Smooth muscle cell (in vitro differentiated cells): ENCODE measurements around the gene VNN1. TPM values are rescaled to one million over a fixed set of nuclear protein-coding genes. Genes with fewer than 3 reads are reported as not detected.

Experiments
- DNase-seq: peaks from one replicate; lab custom pipeline; 2025; ENCODE audit not compliant: unreplicated experiment; lab: John Stamatoyannopoulos, UW
- H2AFZ ChIP-seq: fragments of 200-600 bp; sonication (generic); 2 replicates; pipeline ENCODE4 v1.6.0; 2016; ENCODE audit warnings: antibody characterized with exemption, low read depth, mild to moderate bottlenecking
- H3F3A ChIP-seq: fragments of 200-600 bp; sonication (generic); 2 replicates; pipeline ENCODE4 v1.6.0; 2017; ENCODE audit warnings: antibody characterized with exemption, low read depth
- H3K27ac ChIP-seq: fragments of 200-600 bp; sonication (generic); 2 replicates; pipeline ENCODE4 v1.5.1; 2016; ENCODE audit warnings: low read depth, mild to moderate bottlenecking
- H3K27me3 ChIP-seq: fragments of 200-600 bp; sonication (generic); 2 replicates; pipeline ENCODE4 v1.6.1; 2016; ENCODE audit warnings: low read depth, mild to moderate bottlenecking
- H3K36me3 ChIP-seq: fragments of 200-600 bp; sonication (generic); 2 replicates; pipeline ENCODE4 v1.5.1; 2016; ENCODE audit warnings: low read depth
- H3K4me1 ChIP-seq: fragments of 200-600 bp; sonication (generic); 2 replicates; pipeline ENCODE4 v1.5.1; 2016; ENCODE audit warnings: low read depth
- H3K4me2 ChIP-seq: fragments of 200-600 bp; sonication (generic); 2 replicates; pipeline ENCODE4 v1.6.0; 2016; ENCODE audit warnings: mild to moderate bottlenecking
- H3K4me3 ChIP-seq: fragments of 200-600 bp; sonication (generic); 2 replicates; pipeline ENCODE4 v1.5.1; 2016; ENCODE audit warnings: mild to moderate bottlenecking
- H3K79me2 ChIP-seq: fragments of 200-600 bp; sonication (generic); 2 replicates; pipeline ENCODE4 v1.6.0; 2016; ENCODE audit warnings: low read depth, mild to moderate bottlenecking
- H3K9ac ChIP-seq: fragments of 200-600 bp; sonication (generic); 2 replicates; pipeline ENCODE4 v1.6.0; 2016; ENCODE audit warnings: low read depth
- H3K9me3 ChIP-seq: fragments of 200-600 bp; sonication (generic); replicated peaks from 2 replicates; pipeline ENCODE4 v1.5.1; 2016; ENCODE audit warnings: low read depth
- H4K20me1 ChIP-seq: fragments of 200-600 bp; sonication (generic); 2 replicates; pipeline ENCODE4 v1.6.0; 2016; ENCODE audit warnings: low read depth
- CTCF ChIP-seq: fragments of 200-600 bp; sonication (generic); IDR thresholded peaks from 2 replicates; pipeline ENCODE4 v1.5.1; 2017; ENCODE audit warnings: borderline replicate concordance, mild to moderate bottlenecking, antibody characterized with exemption; ENCODE audit not compliant: insufficient read depth, poor library complexity, severe bottlenecking
- WGBS: methylation state at CpG from one replicate; pipeline ENCODE4 v1.1.7; 2016; ENCODE audit warnings: low lambda C conversion rate; 5-methylcytosine and 5-hydroxymethylcytosine counted together
- polyA plus RNA-seq: library from polyadenylated mRNA; unstranded; fragments of >200 nt; fragmentation: Nextera tagmentation; extraction: Ambion mirVana; gene quantifications from 2 replicates; pipeline ENCODE4 v1.2.1, GENCODE V29; 2016
- total RNA-seq: library from RNA; depleted of rRNA; stranded (reverse); fragments of >200 nt; gene quantifications from 2 replicates; pipeline ENCODE4 v1.2.3, GENCODE V29; 2014

The VNN1 gene
- total RNA-seq (0.13 and 0.99 TPM in 2 replicates), polyA plus RNA-seq (0.22 TPM in 1 of 2 replicates, not detected in the other)

GRCh38 chr6:132713352-132714134 is at the start of gene VNN1:
TSS of gene VNN1 (minus strand) at chr6:132714055. CDS start at chr6:132714035, 20 bp downstream.
- no peak within 1 kb of the TSS for H2AFZ ChIP-seq
- TF ChIP-seq CTCF: no peak

GRCh38 chr6:132763269-132763668 is 49.4 kb upstream of the VNN1 start:
- Histone ChIP-seq H3F3A (no peaks in the 10 kb centered on the region), H3K4me2 (no peak overlapping the region), H3K27me3 (no peaks in the 10 kb centered on the region), H3K27ac (no peak overlapping the region), H3K4me1 (no peaks in the 10 kb centered on the region), H3K79me2 (no peaks in the 10 kb centered on the region), H2AFZ (no peak overlapping the region), H3K9ac (no peak overlapping the region), H3K4me3 (no peak overlapping the region), H4K20me1 (no peaks in the 10 kb centered on the region), H3K36me3 (no peaks in the 10 kb centered on the region), H3K9me3 (no peaks in the 10 kb centered on the region)
- no peak for DNase-seq
- no peak for TF ChIP-seq CTCF
- 90% methylated on average over 2 of the region's 2 CpGs for WGBS

More at GRCh38 chr6:132713352-132714134, at the start of gene VNN1:
- Histone ChIP-seq H3K36me3 (no peaks in the 10 kb centered on the region), H3K9me3 (no peaks in the 10 kb centered on the region), H4K20me1 (no peaks in the 10 kb centered on the region), H3F3A (no peaks in the 10 kb centered on the region), H3K9ac (no peak within 1 kb of the TSS), H3K4me2 (no peak within 1 kb of the TSS), H3K4me3 (no peak within 1 kb of the TSS), H3K79me2 (no peaks in the 10 kb centered on the region), H3K27me3 (no peaks in the 10 kb centered on the region), H3K27ac (no peak within 1 kb of the TSS), H3K4me1 (no peaks in the 10 kb centered on the region)
- 84% methylated on average over 8 of the region's 8 CpGs for WGBS
- DNase-seq: no peak

GRCh38 chr6:132760256-132760655 is 46.4 kb upstream of the VNN1 start:
- H3K4me1 ChIP-seq: no peaks in the 10 kb centered on the region
- no peak overlapping the region for H3K4me2 ChIP-seq
- H3K36me3 ChIP-seq: no peaks in the 10 kb centered on the region
- H3K79me2 ChIP-seq: no peaks in the 10 kb centered on the region
- H4K20me1 ChIP-seq: no peaks in the 10 kb centered on the region
- H3K4me3 ChIP-seq: no peak overlapping the region
- WGBS: 96% methylated on average over 3 of the region's 3 CpGs
- H3K9ac ChIP-seq: no peak overlapping the region
- TF ChIP-seq CTCF: no peak
- no peaks in the 10 kb centered on the region for H3F3A ChIP-seq
- H3K9me3 ChIP-seq: no peaks in the 10 kb centered on the region
- DNase-seq: no peak
- H3K27me3 ChIP-seq: peaks cover 6% of the 10 kb centered on the region
- H3K27ac ChIP-seq: no peak overlapping the region
- no peak overlapping the region for H2AFZ ChIP-seq

GRCh38 chr6:132758689-132759088 is 44.8 kb upstream of the VNN1 start:
- Histone ChIP-seq H3K36me3 (no peaks in the 10 kb centered on the region), H4K20me1 (no peaks in the 10 kb centered on the region), H3F3A (no peaks in the 10 kb centered on the region), H3K9me3 (no peaks in the 10 kb centered on the region), H3K27ac (no peak overlapping the region), H3K4me2 (no peak overlapping the region), H2AFZ (no peak overlapping the region), H3K4me1 (no peaks in the 10 kb centered on the region), H3K79me2 (no peaks in the 10 kb centered on the region), H3K4me3 (no peak overlapping the region), H3K9ac (no peak overlapping the region), H3K27me3 (peaks cover 6% of the 10 kb centered on the region)
- 88% methylated on average over 2 of the region's 2 CpGs for WGBS
- no peak for TF ChIP-seq CTCF
- no peak for DNase-seq
